Suprapubic skin (tissue), 4 donors: ENCODE data around the gene NRN1. TPM values are rescaled to one million over a fixed set of nuclear protein-coding genes. Genes with fewer than 3 reads are reported as not detected.
A peak's percentile ranks its signal among the peaks of the same experiment; 100 is the strongest.

Source experiments
- DNase-seq, 2 donors: peaks; one replicate each; pipeline ENCODE4 v3.0.0-alpha.2; 2019; ENCODE audit warnings: low spot score in 2 of 2
- H3K27ac ChIP-seq: fragments of 200-600 bp; sonication (generic); one replicate; pipeline ENCODE4 v1.5.1; 2019
- H3K27me3 ChIP-seq: fragments of 200-600 bp; sonication (generic); one replicate; pipeline ENCODE4 v1.5.1; 2019
- H3K36me3 ChIP-seq: fragments of 200-600 bp; sonication (generic); one replicate; pipeline ENCODE4 v1.5.1; 2019
- H3K4me1 ChIP-seq: fragments of 200-600 bp; sonication (generic); one replicate; pipeline ENCODE4 v1.5.1; 2019
- H3K4me3 ChIP-seq: fragments of 200-600 bp; sonication (generic); one replicate; pipeline ENCODE4 v1.5.1; 2019; ENCODE audit warnings: mild to moderate bottlenecking
- H3K9me3 ChIP-seq: fragments of 200-600 bp; sonication (generic); one replicate; pipeline ENCODE4 v1.5.1; 2019
- CTCF ChIP-seq, 2 donors: fragments of 200-600 bp in 1 of 2; fragments of 450-650 bp in 1 of 2; sonication (generic) in 1 of 2; IDR thresholded peaks; one replicate each; pipeline ENCODE4 v1.5.1; 2016 to 2019; ENCODE audit warnings: antibody characterized with exemption in 2 of 2, mild to moderate bottlenecking in 1 of 2, moderate library complexity in 1 of 2
- EP300 ChIP-seq: sonication (generic); formaldehyde crosslinking; IDR thresholded peaks from one replicate; pipeline ENCODE4 v1.6.1; 2017; ENCODE audit warnings: antibody characterized with exemption
- POLR2A ChIP-seq, 2 donors: fragments of 450-650 bp; IDR thresholded peaks; one replicate each; pipeline ENCODE4 v1.6.1; 2017; ENCODE audit warnings: antibody characterized with exemption in 2 of 2, mild to moderate bottlenecking in 2 of 2, moderate library complexity in 2 of 2
- POLR2AphosphoS5 ChIP-seq, 3 donors: sonication (generic); formaldehyde crosslinking; IDR thresholded peaks; one replicate each; pipeline ENCODE4 v1.6.1; 2017; ENCODE audit warnings: antibody characterized with exemption in 3 of 3
- WGBS: methylation state at CpG from one replicate; pipeline ENCODE4 v1.1.5; 2018; 5-methylcytosine and 5-hydroxymethylcytosine counted together
- total RNA-seq, 4 donors: library from RNA; depleted of rRNA; stranded (reverse); fragments of >200 nt; gene quantifications; one replicate each; pipeline ENCODE4 v1.1.0, GENCODE V29; 2016

The NRN1 gene
- total RNA-seq, 4 donors from 2014 or later: 5.1 to 16.1 (median 8.8) TPM

DNA sequence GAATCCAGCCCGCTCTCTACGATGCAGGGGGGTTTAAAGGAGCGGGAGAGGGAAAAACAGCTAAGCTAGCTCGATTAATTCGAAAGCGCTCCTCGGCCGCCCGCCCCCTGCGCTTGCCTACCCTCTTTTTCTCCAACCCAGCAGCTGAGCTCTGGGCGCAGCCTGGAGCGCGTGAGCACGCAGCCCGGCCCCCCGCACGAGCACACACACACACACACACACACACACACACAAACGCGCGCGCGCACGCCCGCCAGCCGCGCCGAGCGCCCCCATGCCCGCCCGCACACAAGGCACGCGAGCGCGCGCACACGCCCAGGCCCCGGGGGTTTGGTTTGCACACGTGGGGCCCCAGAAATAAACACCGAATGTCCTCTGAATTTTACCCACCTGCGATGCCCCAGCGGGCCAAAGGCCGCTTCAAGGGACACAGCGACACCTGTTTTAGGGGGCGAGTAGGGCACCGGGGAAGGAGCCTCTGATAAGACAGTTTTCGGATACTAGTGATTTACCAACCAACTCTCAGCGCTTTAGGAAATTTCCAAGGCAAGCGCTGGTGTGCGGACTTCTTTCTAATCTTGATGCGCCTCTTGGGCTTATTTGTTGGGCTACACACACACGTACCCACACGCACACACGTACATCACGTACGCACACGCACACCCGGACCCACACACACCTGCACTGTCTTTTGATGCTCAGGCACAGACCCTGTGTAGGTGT, 802 bp upstream of the NRN1 start:
- 2% methylated on average over 41 of the region's 57 CpGs for WGBS
- peak in 1 of 2 donors; percentile 68 for DNase-seq
- Histone ChIP-seq H3K27ac (peak overlapping the region; percentile 78), H3K9me3 (no peaks in the 10 kb centered on the region), H3K27me3 (peaks cover 81% of the 10 kb centered on the region), H3K36me3 (no peaks in the 10 kb centered on the region), H3K4me3 (peak overlapping the region; percentile 62), H3K4me1 (peaks cover 62% of the 10 kb centered on the region)
- TF ChIP-seq POLR2AphosphoS5 (IDR thresholded peaks at IDR 0.05) (no peak), POLR2A (IDR thresholded peaks at IDR 0.05) (no peak), CTCF (IDR thresholded peaks at IDR 0.05) (no peak), EP300 (no peak)

DNA sequence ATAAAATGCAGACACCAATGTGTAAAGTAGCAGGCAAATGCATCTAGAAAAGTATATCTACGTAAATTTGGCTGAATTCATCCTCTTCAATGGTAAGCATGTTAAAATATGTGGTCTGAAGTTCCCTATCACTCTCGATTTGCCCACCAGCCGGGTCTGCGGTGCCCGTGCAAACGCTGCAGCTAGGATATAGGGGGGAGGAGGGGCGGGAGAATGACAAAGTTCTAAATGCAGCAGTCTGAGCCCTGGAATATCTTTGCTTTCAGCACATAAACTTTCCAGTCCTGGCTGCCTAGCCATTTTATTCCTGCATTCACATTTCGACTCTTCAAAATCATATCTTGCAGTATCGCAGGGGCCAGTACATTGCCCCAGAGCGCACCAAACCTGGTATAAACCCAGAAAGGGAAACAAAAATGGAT, 708 bp downstream of the NRN1 start:
- WGBS: 8% methylated on average over 10 of the region's 10 CpGs
- TF ChIP-seq POLR2A (IDR thresholded peaks at IDR 0.05) (no peak), CTCF (IDR thresholded peaks at IDR 0.05) (no peak), EP300 (no peak), POLR2AphosphoS5 (IDR thresholded peaks at IDR 0.05) (no peak)
- Histone ChIP-seq H3K27ac (peak overlapping the region; percentile 64), H3K4me3 (peak overlapping the region; percentile 62), H3K36me3 (no peaks in the 10 kb centered on the region), H3K4me1 (peaks cover 70% of the 10 kb centered on the region), H3K27me3 (peaks cover 93% of the 10 kb centered on the region), H3K9me3 (no peaks in the 10 kb centered on the region)
- DNase-seq: no peak

DNA sequence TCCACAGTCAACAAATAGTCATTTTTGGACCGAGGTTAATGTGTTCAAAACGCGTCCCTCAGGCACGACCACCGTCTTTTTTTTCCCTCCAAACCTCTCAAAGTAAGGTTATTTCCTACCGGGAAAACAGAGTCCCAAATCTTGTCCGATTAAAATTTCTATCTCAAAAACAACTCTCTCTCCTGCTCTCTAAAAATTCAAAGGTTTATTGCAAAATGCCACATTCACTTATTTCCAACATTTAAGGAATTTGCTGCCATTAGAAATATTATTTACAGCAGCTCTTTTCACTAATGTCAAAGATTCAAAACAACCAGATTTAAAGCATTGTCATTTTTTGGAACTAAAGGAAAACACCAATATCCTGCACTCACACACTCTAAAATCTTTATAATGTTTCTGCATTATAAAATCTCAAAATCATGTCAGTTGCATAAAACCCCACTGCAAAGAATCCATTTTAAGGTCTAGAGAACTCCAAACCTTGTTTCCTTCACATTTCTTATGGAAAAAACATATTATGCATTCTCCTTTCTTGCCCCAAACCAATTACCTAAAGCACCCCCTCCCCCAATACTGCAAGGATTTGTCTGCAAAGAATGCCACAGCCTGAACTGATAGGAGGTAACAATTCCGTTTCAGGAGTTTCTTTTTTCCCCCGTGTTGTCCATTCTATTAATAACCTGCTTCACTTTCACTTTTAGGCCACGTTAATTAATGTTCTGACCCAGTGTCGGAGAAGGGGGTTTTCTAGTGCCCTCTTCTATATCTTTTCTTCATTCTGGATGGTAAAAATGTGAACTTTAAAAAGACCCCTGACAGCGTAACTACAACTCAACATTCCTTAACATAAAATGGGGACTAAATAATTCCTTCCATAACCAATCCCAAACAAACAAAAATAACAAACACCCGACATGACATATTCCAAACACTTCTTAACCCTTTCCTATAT, 1.4 kb downstream of the NRN1 start:
- Histone ChIP-seq H3K9me3 (no peaks in the 10 kb centered on the region), H3K4me1 (peaks cover 70% of the 10 kb centered on the region), H3K27ac (no peak overlapping the region), H3K4me3 (peak overlapping the region; percentile 62), H3K27me3 (peaks cover 92% of the 10 kb centered on the region), H3K36me3 (no peaks in the 10 kb centered on the region)
- WGBS: 9% methylated on average over 13 of the region's 13 CpGs
- no peak for DNase-seq
- TF ChIP-seq POLR2A (IDR thresholded peaks at IDR 0.05) (no peak), EP300 (no peak)

GRCh38 chr6:6004390-6004995, 2.2 kb downstream of the NRN1 start:
- peak overlapping the region; percentile 69 for H3K27ac ChIP-seq
- H3K4me3 ChIP-seq: peak overlapping the region; percentile 62
- WGBS: 16% methylated on average over 37 of the region's 37 CpGs
- peaks cover 96% of the 10 kb centered on the region for H3K27me3 ChIP-seq
- H3K9me3 ChIP-seq: no peaks in the 10 kb centered on the region
- peaks cover 75% of the 10 kb centered on the region for H3K4me1 ChIP-seq
- DNase-seq: no peak
- no peaks in the 10 kb centered on the region for H3K36me3 ChIP-seq
- TF ChIP-seq CTCF (IDR thresholded peaks at IDR 0.05) (no peak), EP300 (no peak), POLR2A (IDR thresholded peaks at IDR 0.05) (no peak), POLR2AphosphoS5 (IDR thresholded peaks at IDR 0.05) (no peak)

DNA sequence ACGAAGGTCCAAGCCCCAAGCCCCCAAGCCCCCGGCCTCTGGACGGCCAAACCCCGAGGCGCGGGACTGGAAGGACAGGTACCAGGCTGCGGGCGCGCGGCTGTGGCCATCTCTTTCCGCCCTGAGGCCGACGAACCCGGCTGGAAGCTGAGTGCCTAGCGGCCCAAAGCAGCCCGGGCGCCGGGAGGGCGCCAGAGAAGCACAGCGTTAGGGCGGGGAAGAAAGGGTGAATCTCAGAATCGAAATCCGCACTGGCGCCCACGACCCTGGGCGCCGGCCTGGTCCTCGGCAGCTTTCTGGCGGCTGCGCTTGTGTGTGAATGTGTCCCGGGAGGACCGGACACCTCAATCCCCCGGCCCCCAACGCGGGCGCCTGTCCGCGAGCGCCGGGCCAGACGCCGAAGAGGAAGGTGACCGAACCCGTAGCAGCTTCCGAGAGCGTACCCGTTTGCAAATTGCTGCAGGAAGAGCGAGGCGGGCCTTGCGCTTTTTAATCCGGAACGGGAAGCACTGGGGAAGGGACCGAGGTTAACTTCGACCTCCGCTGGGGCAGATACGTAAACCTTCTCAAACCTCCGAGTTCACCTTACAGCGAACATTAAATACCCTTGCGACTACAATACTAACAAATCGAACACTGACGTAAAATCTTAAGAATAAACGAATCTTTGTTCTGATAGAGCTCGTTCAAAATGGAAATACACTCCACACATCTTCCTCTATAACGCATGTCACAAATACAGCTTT, 2.9 kb downstream of the NRN1 start:
- WGBS: 3% methylated on average over 52 of the region's 64 CpGs
- peak overlapping the region; percentile 69 for H3K27ac ChIP-seq
- no peak for DNase-seq
- peak overlapping the region; percentile 62 for H3K4me3 ChIP-seq
- H3K4me1 ChIP-seq: peaks cover 76% of the 10 kb centered on the region
- no peaks in the 10 kb centered on the region for H3K36me3 ChIP-seq
- H3K27me3 ChIP-seq: peaks cover 98% of the 10 kb centered on the region
- no peak for TF ChIP-seq CTCF (IDR thresholded peaks at IDR 0.05)
- TF ChIP-seq EP300: no peak
- no peak for TF ChIP-seq POLR2AphosphoS5 (IDR thresholded peaks at IDR 0.05)
- no peak for TF ChIP-seq POLR2A (IDR thresholded peaks at IDR 0.05)
- no peaks in the 10 kb centered on the region for H3K9me3 ChIP-seq
